GM21526 (cell line): Measurements from ENCODE around the gene PLXNA1.

Experiments
- ATAC-seq: cut with Tn5 transposase; IDR thresholded peaks from one replicate; pipeline ENCODE4 v1.9.1; 2021; ENCODE audit warnings: moderate library complexity; ENCODE audit not compliant: unreplicated experiment, low FRiP score

The PLXNA1 gene

GRCh38 chr3:126964950-126965349, 18.0 kb upstream of the PLXNA1 start:
- ATAC-seq, result no peak

- no peak for ATAC-seq
Observed at GRCh38 chr3:126965526-126966080, 17.3 kb upstream of the PLXNA1 start.

DNA sequence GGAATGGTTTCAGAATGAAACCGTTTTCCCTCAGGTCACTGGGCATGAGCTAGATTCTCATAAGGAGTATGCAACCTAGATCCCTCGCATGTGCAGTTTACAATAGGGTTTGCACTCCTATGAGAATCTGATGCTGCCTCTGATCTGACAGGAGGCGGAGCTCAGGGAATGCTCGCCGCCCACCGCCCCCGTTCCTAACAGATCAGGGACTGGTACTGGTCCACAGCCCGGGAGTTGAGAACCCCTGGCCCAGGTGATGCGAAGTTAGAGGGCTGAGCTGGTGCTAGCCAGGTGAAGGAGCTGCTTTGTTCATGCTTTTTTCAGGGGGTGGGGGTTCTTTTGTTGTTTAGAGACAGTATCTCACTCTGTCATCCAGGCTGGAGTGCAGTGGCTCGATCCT, 15.5 kb upstream of the PLXNA1 start:
- ATAC-seq, result no peak

- ATAC-seq, result no peak
Observed at GRCh38 chr3:126968391-126969390, 14.2 kb upstream of the PLXNA1 start.

- ATAC-seq, result no peak
Observed at GRCh38 chr3:126969586-126969985, 13.3 kb upstream of the PLXNA1 start.

DNA sequence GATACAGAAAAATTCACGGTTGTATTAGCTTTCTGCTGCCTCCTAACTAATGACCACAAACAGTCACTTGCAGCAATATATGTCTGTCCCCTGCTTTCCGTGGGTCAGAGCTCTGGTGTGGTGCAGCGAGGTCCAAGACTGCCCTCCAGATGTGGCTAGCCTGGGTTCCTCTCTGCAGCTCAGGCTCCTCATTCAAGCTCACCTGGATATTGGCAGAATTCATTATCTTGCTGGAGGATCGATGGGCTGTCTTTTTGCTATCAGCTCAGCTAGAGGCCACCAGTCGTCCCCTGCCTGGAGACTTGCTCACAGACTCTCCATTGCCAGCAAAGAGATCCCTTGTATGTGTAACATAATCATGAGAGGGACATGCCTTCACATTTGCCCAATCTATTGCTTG, 12.8 kb upstream of the PLXNA1 start:
- ATAC-seq, result no peak

DNA sequence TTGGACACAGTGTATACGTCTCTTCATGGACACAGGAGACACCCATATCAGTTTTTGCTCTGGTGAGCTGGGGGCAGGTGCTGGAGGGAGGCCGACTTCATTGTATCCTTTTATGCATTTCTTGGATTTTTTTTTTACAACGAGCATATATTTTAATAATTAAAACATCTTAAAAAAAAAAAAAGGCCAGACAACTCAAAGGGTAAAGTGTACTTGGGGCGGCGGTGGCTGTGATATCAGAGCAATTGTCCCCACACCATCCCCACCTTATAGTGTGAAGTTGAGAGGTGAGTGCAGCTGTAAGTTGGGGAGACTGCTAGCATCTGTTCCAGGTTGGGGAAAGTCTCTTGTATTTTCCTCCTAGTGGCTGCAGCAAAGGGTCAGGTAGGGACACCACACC, 12.0 kb upstream of the PLXNA1 start:
- no peak for ATAC-seq

GRCh38 chr3:126971891-126972351, 11.0 kb upstream of the PLXNA1 start:
- ATAC-seq, result no peak

- ATAC-seq, result no peak
Observed at GRCh38 chr3:126972866-126973265, 10.0 kb upstream of the PLXNA1 start.

DNA sequence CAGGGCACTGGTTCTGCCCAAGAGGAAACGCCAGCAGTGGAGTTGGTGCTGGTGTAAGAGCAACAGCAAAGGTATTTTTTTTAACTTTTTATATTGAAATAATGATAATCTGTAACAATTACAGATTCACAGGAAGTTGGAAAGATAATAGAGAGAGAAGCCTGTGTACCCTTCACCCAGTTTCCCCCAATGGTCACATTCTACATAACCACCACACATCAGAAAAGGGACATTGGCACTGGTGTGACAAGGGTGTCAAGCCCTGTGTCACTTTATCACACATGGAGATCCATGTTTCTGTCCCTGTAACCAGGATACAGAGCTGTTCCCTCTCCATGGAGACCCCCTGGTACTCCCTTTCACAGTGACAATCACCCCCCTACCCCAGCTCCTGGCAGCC, 9.1 kb upstream of the PLXNA1 start:
- no peak for ATAC-seq

GRCh38 chr3:126974756-126975155, 8.2 kb upstream of the PLXNA1 start:
- no peak for ATAC-seq

DNA sequence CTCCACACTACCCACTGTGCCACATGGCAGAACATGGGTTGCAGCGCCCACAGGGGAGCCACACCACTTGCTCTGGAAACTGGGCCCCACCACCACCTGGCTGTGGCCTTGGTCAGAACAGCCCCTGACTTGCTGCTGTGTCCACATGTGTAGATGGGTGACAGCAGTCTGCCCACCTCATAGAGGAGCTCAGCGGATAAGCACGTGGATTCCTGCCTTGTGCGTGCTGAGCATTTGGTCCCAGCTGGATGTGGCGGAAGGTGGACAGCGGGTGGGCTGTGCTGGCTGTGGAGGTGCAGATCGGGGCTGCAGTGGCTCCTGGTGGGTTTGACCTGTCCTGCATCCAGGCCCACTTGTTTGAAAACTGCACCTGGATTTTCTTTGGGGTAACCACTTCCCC, 6.0 kb upstream of the PLXNA1 start:
- ATAC-seq, result no peak

GRCh38 chr3:126977821-126978220, 5.1 kb upstream of the PLXNA1 start:
- no peak for ATAC-seq

DNA sequence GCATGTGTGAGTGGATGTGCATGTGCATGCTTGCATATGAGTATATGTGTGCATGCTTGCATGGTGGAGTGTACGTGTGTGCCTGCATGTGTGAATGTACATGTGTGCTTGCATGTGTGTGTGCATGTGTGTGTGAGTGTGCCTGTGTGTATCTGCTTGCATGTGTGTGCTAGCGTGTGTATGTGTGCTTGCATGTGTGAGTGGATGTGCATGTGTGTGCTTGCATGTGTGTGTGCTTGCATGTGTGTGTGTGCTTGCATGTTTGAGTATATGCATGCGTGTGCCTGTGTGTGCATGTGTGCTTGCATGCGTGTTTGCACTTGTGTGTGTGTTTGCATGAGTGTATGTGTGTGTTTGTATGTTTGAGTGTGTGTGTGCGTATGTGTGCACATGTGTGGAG, 4.6 kb upstream of the PLXNA1 start:
- no peak for ATAC-seq

GRCh38 chr3:126979046-126979628, 3.8 kb upstream of the PLXNA1 start:
- ATAC-seq, result no peak

DNA sequence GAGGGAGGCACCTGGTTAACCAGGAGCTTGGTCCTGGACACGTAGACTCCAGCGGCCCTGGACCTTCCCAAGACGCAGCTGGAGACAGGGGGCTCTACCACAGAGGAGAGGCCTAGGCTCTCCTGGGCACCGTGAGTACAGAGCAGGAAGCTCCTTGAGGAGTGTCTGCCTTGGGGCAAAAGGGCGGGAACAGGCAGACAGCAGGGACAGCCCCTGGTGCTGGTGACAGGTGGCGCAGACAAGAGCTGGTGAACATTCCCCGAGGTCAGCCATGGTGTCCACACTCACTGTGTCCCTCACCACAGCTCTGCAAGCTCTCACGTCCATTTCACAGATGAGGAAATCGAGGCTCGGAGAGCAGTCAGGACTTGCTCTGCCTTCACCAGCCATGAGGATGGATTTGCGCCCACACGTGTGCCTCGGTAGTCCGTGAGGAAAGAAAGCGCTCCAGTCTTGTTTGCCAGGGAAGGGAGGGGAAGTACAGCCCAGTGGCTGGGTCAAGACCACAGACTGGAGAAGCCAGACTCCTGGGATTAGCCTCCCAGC, 2.6 kb upstream of the PLXNA1 start:
- no peak for ATAC-seq

GRCh38 chr3:126982126-126982470, 817 bp upstream of the PLXNA1 start:
- ATAC-seq, result peak; percentile 27

DNA sequence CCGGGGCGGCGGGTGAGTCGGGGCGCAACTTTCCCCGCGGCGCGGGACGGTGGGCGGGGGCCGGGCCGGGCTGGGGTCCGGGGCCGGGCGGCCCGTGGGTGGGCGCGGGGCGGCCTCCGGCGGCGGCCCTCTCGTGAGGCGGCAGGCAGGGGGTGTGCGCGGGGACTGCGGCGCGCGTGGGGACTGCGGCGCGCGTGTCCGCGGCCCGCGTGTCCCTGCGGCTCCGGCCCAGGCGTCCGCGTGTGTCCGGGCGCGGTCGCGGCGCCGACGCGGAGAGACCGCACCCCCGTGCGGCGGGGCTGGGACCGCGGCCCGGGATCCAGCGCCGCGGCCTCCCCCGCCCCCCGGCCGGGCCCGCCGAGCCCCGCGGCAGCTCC, 349 bp downstream of the PLXNA1 start:
- ATAC-seq, result no peak

- no peak for ATAC-seq
Observed at GRCh38 chr3:126983653-126984390, 907 bp downstream of the PLXNA1 start.

DNA sequence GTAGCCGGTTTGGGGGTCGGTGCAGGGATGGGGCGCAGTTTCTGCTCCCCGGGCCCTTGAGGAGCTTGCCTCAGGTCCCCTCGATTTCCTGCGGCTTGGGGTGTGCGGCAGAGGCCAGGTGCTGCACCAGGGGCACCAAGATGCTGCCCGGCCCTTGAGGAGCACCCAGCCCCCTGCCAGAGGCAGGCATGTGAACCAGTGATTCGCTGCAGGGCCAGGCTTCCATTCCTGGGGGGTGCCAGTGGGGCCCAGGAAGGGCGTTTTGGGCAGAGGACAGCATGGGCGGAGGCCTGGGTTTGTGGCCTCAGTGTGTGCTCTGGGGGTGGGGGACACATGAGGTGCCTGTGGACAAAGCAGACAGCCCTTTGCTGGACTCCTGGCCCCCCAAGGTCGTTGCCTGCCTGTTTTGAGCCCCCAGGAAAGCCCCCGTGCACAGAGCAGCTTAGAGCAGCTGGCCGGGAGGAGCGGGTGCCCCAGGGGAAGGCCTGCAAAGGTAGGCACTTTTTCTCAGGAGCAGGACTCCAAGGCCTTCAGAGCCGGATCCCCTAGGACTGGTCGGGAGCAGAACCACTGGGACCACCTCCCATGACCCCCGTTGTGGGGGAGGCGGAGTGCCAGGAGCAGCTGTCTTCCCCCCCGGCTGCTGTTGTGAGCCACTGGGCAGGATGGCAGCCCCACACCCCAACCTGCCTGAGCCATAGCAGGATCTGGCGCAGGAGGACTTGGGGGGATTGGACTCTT, 1.6 kb downstream of the PLXNA1 start:
- ATAC-seq, result no peak
